ENCODE results near the gene HPS4.
A peak's percentile ranks its signal among the peaks of the same experiment; 100 is the strongest.
"Not testable (repeated sequence)": the region's sequence is repeated elsewhere in the genome, so short reads cannot be mapped to it uniquely, and the experiment has no call there.

The HPS4 gene

DNA sequence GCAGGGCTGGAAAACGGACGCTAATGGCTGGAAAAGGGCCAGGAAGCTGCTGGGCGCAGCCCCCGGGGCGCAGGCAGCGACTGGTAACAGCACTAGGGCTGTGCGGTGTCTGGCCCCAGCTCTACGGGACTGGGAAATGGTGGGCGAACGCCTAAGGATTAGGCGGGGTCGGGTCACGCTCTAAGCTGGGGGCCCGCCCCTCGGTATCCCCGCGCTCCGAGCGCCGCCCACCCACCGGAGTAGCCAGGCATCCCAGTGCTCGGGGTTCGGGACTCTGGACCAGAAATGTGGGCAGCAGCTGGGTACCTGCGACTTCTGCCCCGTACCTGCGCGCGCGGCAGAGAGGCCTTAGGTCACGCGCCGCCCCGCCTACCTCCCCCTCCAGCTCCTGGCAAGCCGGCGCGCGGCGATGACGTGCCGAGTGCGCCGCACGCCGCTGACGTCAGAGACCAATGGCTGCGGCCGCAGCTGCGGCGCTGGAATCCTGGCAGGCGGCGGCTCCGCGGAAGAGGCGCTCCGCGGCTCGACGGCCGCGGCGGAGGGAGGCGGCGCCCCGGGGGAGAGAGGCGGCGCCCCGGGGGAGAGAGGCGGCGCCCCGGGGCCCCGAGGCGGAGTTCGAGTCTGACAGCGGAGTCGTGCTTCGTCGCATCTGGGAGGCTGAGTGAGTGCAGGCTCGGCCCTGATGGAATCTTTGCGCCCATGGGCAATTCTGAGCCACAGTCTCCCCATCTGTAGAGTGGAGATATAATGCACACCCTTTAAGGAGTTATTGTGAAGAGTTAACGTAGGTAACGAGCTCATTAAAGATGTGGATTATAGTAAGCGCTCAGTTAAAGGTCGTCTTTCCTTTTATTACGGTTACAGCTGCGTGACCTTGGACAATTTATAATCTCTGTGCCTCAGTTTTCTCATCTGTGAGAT lies at the start of gene HPS4, which contains the start of gene SRRD:
Gene HPS4 (minus strand): TSS at position 345 of the 921 bp plus-strand sequence. CDS start 2,021 bp downstream, outside the sequence.
Gene SRRD (plus strand): TSS at position 439 of the 921 bp plus-strand sequence. CDS start 14 bp downstream, at position 453.
- peak; percentile 90 for DNase-seq (ENCODE audit: low read depth)

DNA sequence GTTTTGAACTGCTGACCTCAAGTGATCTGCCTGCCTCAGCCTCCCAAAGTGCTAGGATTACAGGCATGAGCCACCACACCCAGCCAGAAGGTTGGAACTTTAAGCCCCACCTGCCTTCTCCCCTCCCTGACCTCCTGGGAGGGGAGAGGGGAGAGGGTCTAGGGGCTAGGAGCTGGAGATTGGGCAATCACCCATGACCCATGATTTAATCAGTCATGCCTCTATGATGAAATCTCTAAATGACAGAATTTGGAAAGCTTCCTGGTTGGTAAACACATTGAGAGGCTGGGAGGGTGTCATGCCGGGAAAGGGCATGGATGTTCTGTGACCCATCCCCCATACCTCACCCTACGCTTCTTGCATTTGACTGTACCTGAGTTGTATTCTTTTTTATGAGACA lies 45.8 kb upstream of the HPS4 start:
- DNase-seq (ENCODE audit: low read depth) = no peak

- not testable (repeated sequence) for DNase-seq (ENCODE audit: low read depth)
These were observed 44.9 kb upstream of the HPS4 start for GRCh38 chr22:26528518-26528917.

GRCh38 chr22:26527574-26528465 lies 44.2 kb upstream of the HPS4 start:
- DNase-seq (ENCODE audit: low read depth) = no peak

GRCh38 chr22:26527167-26527566 lies 43.6 kb upstream of the HPS4 start:
- no peak for DNase-seq (ENCODE audit: low read depth)

DNA sequence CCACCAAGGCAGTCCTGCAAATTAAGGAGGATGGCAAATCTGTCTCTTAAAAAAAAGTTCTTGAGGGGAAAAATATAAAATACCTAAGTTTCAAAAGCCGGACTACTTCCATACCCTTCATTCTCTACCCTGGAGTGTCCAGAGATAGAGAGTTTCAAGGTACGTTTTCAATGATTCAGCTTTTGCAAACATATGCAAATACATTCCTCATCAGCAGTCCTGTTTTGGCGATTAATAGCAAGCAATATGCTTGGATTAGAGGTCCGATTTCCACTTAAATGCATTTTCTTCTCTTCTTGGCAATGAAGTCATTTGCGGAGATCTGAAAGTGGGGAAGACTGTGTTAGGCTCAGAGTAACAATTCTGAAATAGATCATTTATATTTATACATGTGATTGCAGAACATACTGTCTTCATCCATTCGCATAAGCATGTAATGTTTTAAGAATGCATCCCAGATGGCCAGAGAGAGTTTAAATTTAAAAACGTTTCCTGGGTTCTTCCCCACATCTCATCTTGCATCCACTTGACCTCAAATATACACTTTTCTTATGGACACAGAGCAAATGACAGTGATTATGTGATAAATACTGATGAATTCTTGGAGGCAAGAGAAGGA lies 42.5 kb upstream of the HPS4 start:
- DNase-seq (ENCODE audit: low read depth) = no peak

GRCh38 chr22:26524870-26525269 lies 41.3 kb upstream of the HPS4 start:
- no peak for DNase-seq (ENCODE audit: low read depth)

DNA sequence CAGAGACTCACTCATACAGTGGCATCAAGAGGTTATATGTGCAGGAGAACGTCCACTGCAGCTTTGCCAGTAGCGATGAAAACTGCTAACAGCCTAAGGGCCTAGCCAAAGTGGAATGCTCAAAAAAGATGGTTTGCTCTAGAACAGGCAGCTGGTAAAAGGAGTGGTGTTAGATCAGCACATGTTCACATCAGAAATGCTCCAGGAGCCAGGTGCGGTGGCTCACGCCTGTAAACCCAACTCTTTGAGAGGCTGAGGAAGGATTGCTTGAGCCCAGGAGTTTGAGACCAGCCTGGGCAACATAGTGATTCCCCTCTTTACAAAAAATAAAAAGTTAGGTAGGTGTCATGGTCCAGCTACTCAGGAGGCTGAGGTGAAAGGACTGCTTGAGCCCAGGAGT lies 39.0 kb upstream of the HPS4 start:
- no peak for DNase-seq (ENCODE audit: low read depth)

DNA sequence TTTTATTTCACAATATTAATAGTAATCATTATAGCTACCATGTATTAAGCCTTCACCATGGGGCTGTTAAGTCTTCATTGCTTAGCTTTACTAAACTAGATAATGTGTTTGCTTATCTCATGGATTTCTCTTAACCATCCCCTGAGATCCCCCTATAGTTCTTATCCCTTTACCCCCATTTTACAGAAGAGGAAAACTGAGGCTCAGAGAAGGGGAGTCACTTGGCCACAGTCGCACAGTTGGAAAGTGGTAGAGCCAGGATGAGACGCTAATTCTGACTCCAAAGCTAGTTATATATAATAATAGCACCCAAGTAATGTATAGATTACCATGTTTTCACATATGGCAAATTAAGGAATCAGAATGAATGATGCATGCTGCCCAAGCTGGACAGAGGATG lies 38.4 kb upstream of the HPS4 start:
- no peak for DNase-seq (ENCODE audit: low read depth)

DNA sequence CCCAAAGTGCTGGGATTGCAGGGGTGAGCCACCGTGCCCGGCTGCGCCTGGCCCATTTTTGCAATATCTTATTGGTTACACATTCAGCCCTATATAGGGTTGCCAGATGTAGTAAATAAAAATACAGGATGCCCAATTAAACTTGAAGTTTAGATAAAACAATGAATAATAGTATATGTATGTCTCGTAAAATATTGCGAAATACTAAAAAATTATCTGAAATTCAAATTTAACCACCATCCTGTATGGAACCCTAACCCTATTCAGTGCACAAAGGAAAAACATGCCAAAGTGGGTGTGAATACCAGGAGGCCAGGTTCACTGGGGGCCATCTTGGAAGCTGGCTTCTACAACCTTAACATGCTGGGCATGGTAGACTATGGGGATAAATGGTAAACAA lies 33.8 kb upstream of the HPS4 start:
- DNase-seq (ENCODE audit: low read depth) = no peak

- DNase-seq (ENCODE audit: low read depth) = no peak
These were observed 32.9 kb upstream of the HPS4 start for GRCh38 chr22:26516503-26516902.

- DNase-seq (ENCODE audit: low read depth) = no peak
These were observed 32.3 kb upstream of the HPS4 start for GRCh38 chr22:26515931-26516330.

GRCh38 chr22:26514419-26515161 lies 31.0 kb upstream of the HPS4 start:
- no peak for DNase-seq (ENCODE audit: low read depth)

- DNase-seq (ENCODE audit: low read depth) = no peak
These were observed 30.3 kb upstream of the HPS4 start for GRCh38 chr22:26513838-26514237.

DNA sequence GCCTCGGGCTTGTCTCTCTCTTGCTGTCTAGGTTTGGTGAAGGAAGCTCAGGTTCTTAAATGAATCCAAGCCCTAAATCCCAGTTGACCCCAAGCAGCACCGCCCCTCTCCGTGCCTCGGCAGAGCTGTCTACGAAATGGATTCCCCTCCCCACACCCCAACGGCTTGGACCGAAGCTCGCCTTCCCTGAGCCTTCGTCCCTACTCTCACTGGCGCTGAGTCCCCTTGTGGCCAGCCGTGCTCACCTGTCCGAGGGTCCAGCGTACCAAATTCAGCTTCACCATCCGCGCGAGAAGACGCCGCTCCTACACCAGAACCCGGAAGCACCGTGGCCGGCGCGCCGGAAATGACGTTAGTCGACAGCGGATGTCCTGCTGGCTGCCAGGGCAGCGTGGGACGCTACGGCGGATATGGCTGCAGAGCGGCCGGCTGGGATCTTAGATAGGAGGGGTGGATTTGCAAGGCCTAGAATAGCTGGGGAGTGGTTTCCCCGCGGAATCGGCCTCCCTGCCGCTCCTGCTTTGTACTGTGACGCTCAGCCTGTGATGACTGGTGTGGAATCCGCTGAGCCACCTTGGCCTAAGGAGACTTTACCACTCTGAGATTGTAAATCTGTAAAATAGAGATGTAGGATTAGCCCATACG lies 28.7 kb upstream of the HPS4 start, which contains the start of gene TFIP11:
Gene TFIP11 (minus strand): TSS at position 325 of the 645 bp plus-strand sequence. CDS start 2,201 bp downstream, outside the sequence.
- peak; percentile 82 for DNase-seq (ENCODE audit: low read depth)

DNA sequence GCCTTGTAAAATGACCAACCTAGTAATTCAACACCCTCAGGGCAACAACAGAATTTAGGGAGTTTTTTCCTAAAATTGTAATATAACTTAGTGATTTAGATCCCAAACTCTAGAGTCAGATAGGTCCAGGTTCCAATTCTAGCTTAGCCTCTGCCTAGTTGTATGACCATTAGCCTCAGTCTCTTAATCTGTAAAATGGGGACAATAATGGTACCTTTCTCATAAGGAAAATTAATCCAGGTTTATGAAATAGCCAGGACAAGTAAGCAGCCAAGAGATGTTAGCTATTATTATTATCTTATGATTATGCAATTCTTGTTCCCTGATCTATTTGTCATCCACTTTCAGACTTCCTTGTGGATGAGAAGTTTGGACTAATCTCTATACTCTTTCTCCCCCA lies 24.6 kb upstream of the HPS4 start:
- DNase-seq (ENCODE audit: low read depth) = no peak

DNA sequence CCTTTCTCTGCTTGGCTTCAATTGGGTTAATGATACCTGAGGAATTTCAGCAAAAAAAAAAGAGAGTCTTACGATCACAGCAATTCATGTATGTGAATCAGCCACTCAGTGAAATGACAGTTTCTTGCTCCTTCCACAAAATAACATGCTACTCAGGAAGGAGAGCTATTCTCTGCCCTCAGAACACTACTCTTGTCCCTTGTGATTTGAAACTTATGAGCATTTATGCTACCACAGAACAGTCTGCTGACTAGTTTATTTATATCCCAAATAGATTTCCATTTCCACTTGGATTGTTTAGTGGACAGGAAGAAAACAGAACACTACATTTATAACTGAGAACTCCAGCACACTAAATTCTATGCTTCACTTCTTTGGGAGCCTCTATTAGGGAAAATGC lies 20.2 kb upstream of the HPS4 start:
- no peak for DNase-seq (ENCODE audit: low read depth)

DNA sequence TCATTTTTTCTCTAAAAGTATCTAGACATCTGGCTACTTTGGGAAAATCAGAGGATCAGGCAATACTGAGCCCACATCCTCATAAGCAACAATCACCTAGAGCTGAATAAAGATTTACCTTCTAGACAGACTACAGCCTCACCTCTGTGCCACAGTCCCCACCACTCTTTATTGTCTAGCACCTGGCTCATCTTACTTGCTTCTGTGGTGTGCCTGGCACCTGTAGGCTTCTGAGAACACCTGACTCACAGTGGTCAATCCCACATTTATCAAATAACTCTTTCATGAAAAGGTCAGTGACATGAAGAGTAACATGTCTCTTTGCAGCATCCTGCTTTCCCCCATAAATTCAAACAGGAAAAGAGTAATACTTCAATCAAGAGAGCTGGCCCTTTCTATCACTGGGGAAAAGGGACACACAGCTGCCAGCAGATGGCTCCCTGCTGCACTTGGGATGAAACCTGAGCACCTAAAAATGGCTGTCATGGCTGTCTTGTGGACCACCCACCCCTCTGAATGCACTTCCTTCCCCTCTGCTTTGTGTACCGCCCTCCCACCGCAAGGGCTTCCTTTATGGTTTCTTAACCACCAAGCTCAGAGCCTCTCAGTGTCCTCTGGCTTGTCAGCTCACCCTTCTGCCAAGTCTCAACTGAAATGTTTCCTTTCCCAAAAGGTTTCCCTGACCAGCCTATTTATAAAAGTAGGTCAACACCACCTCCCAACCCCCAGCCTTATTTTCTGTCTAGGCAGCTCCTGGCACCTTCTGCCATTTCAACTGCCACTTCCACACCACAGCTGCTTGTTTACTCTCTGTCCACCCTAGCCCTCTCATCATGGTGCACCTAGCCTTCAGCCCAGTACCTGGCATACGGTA lies 19.3 kb upstream of the HPS4 start:
- DNase-seq (ENCODE audit: low read depth) = peak; percentile 28

DNA sequence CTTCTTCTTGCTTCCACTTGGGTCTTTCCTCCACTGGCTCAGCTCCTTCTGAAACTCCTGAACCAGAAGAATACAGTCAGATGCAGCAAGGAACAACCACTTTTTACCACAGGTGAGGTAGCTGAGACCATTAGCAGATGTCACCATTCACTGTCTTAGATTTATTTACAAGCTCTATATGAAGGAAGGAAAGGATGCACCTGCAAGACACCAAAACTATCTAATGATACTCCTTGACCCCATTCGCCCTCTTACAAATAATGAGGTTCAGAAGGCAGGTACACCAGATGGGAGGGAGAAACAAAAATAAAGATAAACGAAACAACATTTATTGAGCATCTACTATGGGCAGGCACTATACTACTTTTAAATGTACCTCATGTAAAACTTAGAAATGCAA lies 18.4 kb upstream of the HPS4 start:
- DNase-seq (ENCODE audit: low read depth) = no peak

GRCh38 chr22:26499188-26499703 lies 15.7 kb upstream of the HPS4 start:
- no peak for DNase-seq (ENCODE audit: low read depth)

Data from stimulated activated CD8-positive, alpha-beta memory T cell treated with anti-CD3 and anti-CD28 coated beads, Interleukin-12 subunit alpha, Interleukin-12 subunit beta, amount 100 ng/mL, for 4 hours (primary cell).